Gastroesophageal sphincter (tissue), 4 donors: Measurements from ENCODE around the gene FOLR1. TPM values are rescaled to one million over a fixed set of nuclear protein-coding genes. Genes with fewer than 3 reads are reported as not detected.

ENCODE experiments used
- ATAC-seq: fragments of 150-250 bp; one replicate; pipeline ENCODE4 v1.9.1; 2016; ENCODE audit warnings: mild to moderate bottlenecking, moderate library complexity
- H3K27ac ChIP-seq, 4 donors: fragments of 200-600 bp; sonication (generic) in 3 of 4; 1 replicate in 3 of 4; 2 replicates in 1 of 4; pipeline ENCODE4 v1.5.1; 2016 to 2019
- H3K27me3 ChIP-seq: fragments of 200-600 bp; sonication (generic); one replicate; pipeline ENCODE4 v1.5.1; 2019
- H3K36me3 ChIP-seq, 2 donors: fragments of 200-600 bp; sonication (generic); one replicate each; pipeline ENCODE4 v1.5.1; 2019; ENCODE audit warnings: control low read depth in 1 of 2
- H3K4me1 ChIP-seq, 3 donors: fragments of 200-600 bp; sonication (generic); 1 replicate in 2 of 3; 2 replicates in 1 of 3; pipeline ENCODE4 v1.5.1; 2016 to 2019; ENCODE audit warnings: control low read depth in 2 of 3
- H3K4me3 ChIP-seq, 2 donors: fragments of 200-600 bp; sonication (generic); one replicate each; pipeline ENCODE4 v1.5.1; 2019; ENCODE audit warnings: mild to moderate bottlenecking in 1 of 2, moderate library complexity in 1 of 2
- H3K9me3 ChIP-seq, 3 donors: fragments of 200-600 bp; sonication (generic); one replicate each; pipeline ENCODE4 v1.5.1; 2017 to 2019; ENCODE audit warnings: control low read depth in 2 of 3
- CTCF ChIP-seq, 4 experiments: fragments of 200-600 bp in 2 of 4; fragments of 450-650 bp in 2 of 4; sonication (generic) in 1 of 4; IDR thresholded peaks; one replicate each; pipeline ENCODE4 v1.5.1; 2017 to 2019; ENCODE audit warnings: antibody characterized with exemption in 4 of 4, mild to moderate bottlenecking in 2 of 4, moderate library complexity in 2 of 4
- EP300 ChIP-seq: sonication (generic); formaldehyde crosslinking; IDR thresholded peaks from one replicate; pipeline ENCODE4 v1.6.1; 2017; ENCODE audit warnings: antibody characterized with exemption, mild to moderate bottlenecking
- POLR2A ChIP-seq, 2 donors: fragments of 450-650 bp; IDR thresholded peaks; one replicate each; pipeline ENCODE4 v1.6.1; 2017; ENCODE audit warnings: antibody characterized with exemption in 2 of 2, mild to moderate bottlenecking in 2 of 2, moderate library complexity in 1 of 2
- POLR2AphosphoS5 ChIP-seq: sonication (generic); formaldehyde crosslinking; IDR thresholded peaks from one replicate; pipeline ENCODE4 v1.6.1; 2017; ENCODE audit warnings: antibody characterized with exemption
- WGBS, 2 donors: methylation state at CpG; one replicate each; pipeline ENCODE4 v1.1.5; 2018; ENCODE audit warnings: low coverage in 1 of 2; 5-methylcytosine and 5-hydroxymethylcytosine counted together
- total RNA-seq, 4 donors: library from RNA; depleted of rRNA; stranded (reverse); fragments of >200 nt; gene quantifications; one replicate each; pipeline ENCODE4 v1.1.0, GENCODE V29; 2016

Gene FOLR1
- total RNA-seq, 4 donors from 2014 or later, result 0.81 to 23.7 TPM; not detected in 2

DNA sequence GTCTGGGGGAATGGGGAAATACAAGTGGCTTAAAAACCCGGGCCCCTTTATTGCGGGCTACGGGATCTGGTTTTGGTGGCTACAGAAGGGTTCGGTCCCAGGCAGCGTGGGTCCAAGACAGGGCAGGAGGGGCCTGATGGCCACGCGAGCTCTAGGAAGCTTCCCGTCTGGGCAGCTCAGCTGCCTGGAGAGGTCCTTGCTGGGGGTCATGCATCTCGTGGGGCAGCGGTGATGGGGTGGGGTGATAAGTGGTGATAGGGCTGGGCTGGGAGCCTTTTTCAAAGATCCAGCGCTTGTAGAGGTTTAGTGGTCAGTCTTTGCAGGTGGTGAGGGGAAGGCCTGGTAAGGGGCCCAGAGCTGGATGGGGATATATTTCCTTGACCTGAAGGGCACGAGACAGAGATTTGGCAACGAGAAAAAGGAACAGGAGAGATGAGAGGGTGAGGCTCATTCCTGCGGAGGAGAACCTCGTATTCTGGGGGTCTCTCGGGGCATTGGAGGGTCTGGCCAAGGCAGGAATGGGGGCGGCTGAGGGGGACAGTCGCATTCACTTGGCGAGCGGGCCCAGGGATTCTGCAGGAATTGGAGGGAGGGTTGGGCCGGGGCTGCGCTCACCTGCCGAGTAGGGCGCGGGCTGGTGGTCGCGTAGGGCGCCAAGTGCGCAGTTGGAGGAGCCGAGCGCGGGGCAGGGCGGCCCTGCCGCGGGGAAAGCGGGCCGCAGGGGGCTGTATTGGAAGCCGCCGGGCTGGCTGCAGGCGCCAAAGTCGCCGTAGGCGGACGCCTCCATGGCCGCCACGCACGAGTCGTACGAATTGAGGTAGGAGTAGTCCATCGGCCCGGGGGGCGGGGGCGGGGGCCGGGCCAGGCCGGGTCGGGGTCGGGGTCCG is 51.5 kb downstream of the FOLR1 start:
- peak overlapping the region in 1 of 2 donors; percentile 30 for H3K4me3 ChIP-seq
- no peaks in the 10 kb centered on the region for H3K9me3 ChIP-seq
- H3K27me3 ChIP-seq, result peaks cover 80% of the 10 kb centered on the region
- WGBS, 2 donors, result 36 to 96% methylated on average over 4 to 18 of the region's 58 CpGs
- no peak for TF ChIP-seq EP300
- no peak for TF ChIP-seq POLR2AphosphoS5
- TF ChIP-seq POLR2A (IDR thresholded peaks at IDR 0.05), result no peak
- TF ChIP-seq CTCF (IDR thresholded peaks at IDR 0.05), result no peak
- no peaks in the 10 kb centered on the region for H3K36me3 ChIP-seq
- H3K27ac ChIP-seq, result no peak overlapping the region
- no peak for ATAC-seq
- peaks cover 0 to 44% (median 29%) of the 10 kb centered on the region in 3 donors for H3K4me1 ChIP-seq

DNA sequence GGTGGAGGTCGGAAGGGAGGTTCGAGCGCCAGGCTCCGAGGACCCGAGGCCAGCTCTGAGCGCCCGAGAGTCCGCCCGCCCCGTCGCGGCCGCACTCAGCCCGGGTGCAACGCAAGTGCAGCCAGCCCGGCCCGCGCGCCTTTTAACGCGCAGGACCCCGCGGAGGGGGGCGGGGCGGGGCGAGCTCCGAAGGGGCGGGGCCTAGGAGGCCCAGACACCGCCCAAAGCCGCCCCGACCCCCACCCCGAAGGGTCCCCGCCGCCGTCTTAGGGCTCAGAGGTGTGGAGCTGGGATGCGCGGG is 52.1 kb downstream of the FOLR1 start, which contains the start of gene PHOX2A:
TSS of gene PHOX2A (minus strand) at position 117 of the 301 bp plus-strand sequence. CDS start 172 bp downstream, outside the sequence.
- H3K4me1 ChIP-seq, result peaks cover 0 to 38% (median 23%) of the 10 kb centered on the region in 3 donors
- no peak within 1 kb of the TSS for H3K27ac ChIP-seq
- no peaks in the 10 kb centered on the region for H3K36me3 ChIP-seq
- no CpG with 5 or more reads among the region's 37 CpGs for WGBS, 2 donors
- H3K9me3 ChIP-seq, result no peaks in the 10 kb centered on the region
- peak within 1 kb of the TSS in 1 of 2 donors; percentile 30 for H3K4me3 ChIP-seq
- H3K27me3 ChIP-seq, result peaks cover 80% of the 10 kb centered on the region
- no peak for TF ChIP-seq POLR2A (IDR thresholded peaks at IDR 0.05)
- no peak for TF ChIP-seq CTCF (IDR thresholded peaks at IDR 0.05)
- TF ChIP-seq EP300, result no peak
- no peak for TF ChIP-seq POLR2AphosphoS5
- no peak for ATAC-seq

GRCh38 chr11:72244361-72245262 is 52.7 kb downstream of the FOLR1 start:
- peak overlapping the region in 1 of 2 donors; percentile 30 for H3K4me3 ChIP-seq
- 13 to 15% methylated on average over 13 to 20 of the region's 46 CpGs for WGBS, 2 donors
- no peaks in the 10 kb centered on the region for H3K9me3 ChIP-seq
- peaks cover 0 to 32% (median 17%) of the 10 kb centered on the region in 3 donors for H3K4me1 ChIP-seq
- TF ChIP-seq EP300, result no peak
- TF ChIP-seq CTCF (IDR thresholded peaks at IDR 0.05), result no peak
- no peak for TF ChIP-seq POLR2AphosphoS5
- no peak for TF ChIP-seq POLR2A (IDR thresholded peaks at IDR 0.05)
- H3K36me3 ChIP-seq, result no peaks in the 10 kb centered on the region
- peaks cover 82% of the 10 kb centered on the region for H3K27me3 ChIP-seq
- no peak overlapping the region for H3K27ac ChIP-seq
- ATAC-seq, result no peak

DNA sequence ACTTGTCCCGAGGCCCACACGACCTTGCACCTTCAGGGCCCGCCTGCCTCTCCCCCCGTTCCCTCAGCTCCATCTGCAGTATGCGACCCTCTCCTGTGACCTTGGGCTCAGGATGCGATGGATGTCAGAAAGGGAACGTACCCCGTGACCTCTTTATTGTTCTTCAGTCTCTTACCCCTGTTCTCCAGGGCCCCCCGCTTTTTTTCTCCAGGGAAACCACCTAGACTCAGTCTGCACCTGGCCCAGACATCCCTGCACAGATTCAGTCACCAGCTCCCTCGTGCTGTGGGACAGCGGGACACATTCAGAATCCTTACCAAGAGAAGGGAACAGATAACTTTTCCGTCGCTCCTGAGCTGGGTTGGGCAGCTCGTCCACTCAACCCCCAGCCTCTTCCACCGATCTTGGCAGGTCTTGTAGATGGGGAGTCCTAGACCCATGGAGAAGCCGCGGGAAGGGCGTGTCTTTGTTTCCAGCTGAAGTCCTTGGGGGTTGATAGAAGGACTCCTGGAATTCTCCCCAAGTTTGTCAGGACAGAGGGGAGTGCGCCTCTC is 53.4 kb downstream of the FOLR1 start:
- Histone ChIP-seq H3K27me3 (peaks cover 87% of the 10 kb centered on the region), H3K9me3 (no peaks in the 10 kb centered on the region), H3K4me1 (peaks cover 0 to 25% (median 13%) of the 10 kb centered on the region in 3 donors), H3K27ac (no peak overlapping the region), H3K4me3 (no peak overlapping the region), H3K36me3 (no peaks in the 10 kb centered on the region)
- TF ChIP-seq POLR2AphosphoS5, result no peak
- TF ChIP-seq EP300, result no peak
- no peak for TF ChIP-seq CTCF (IDR thresholded peaks at IDR 0.05)
- no peak for TF ChIP-seq POLR2A (IDR thresholded peaks at IDR 0.05)
- ATAC-seq, result no peak
- WGBS, 2 donors, result 0 to 27% methylated on average over 1 to 11 of the region's 19 CpGs

Other genes starting within 250 kb of the FOLR1 start
- 1 to 10 TPM; 2.5 to 8.9 (median 6.7) TPM for gene IL18BP, start 193.2 kb upstream of the FOLR1 start, total RNA-seq
- 100 to 1,000 TPM; 235 to 370 (median 290) TPM for gene NUMA1, start 111.6 kb upstream of the FOLR1 start, total RNA-seq
- gene LRRC51, start 111.3 kb upstream of the FOLR1 start, total RNA-seq, result 10 to 100 TPM in 2 of 4 donors, 1 to 10 TPM in 2; 6.4 to 18.4 (median 10.7) TPM
- 100 to 1,000 TPM in 1 of 4 donors, 10 to 100 TPM in 3; 87.1 to 103 (median 98.2) TPM for gene LAMTOR1, start 88.8 kb upstream of the FOLR1 start, total RNA-seq
- gene TOMT, start 86.2 kb upstream of the FOLR1 start, total RNA-seq, result not detected
- gene ANAPC15, start 79.4 kb upstream of the FOLR1 start, total RNA-seq, result 10 to 100 TPM; 37.0 to 55.6 (median 39.1) TPM
- gene FOLR3, start 56.4 kb upstream of the FOLR1 start, total RNA-seq, result under 1 TPM in 1 of 4 donors, not detected in 3; 0.96 TPM
- 10 to 100 TPM in 3 of 4 donors, 1 to 10 TPM in 1; 7.3 to 70.3 (median 33.9) TPM for gene FOLR2, start 24.7 kb downstream of the FOLR1 start, total RNA-seq
- 100 to 1,000 TPM in 2 of 4 donors, 10 to 100 TPM in 2; 65.8 to 134 (median 92.4) TPM for gene INPPL1, start 32.6 kb downstream of the FOLR1 start, total RNA-seq
- 1 to 10 TPM in 1 of 4 donors, under 1 TPM in 2, not detected in 1; 0.37 to 3.2 (median 0.89) TPM for gene PHOX2A, start 52.0 kb downstream of the FOLR1 start, total RNA-seq
- 10 to 100 TPM; 19.4 to 30.4 (median 23.4) TPM for gene CLPB, start 242.4 kb downstream of the FOLR1 start, total RNA-seq